SU-DHL-6 (cell line): ENCODE results near the gene COL21A1.

Experiments used
- H2AFZ ChIP-seq: fragments of 200-600 bp; sonication (generic); 2 replicates; pipeline ENCODE4 v1.6.1; 2014; ENCODE audit warnings: low read depth, mild to moderate bottlenecking, moderate library complexity, mixed read lengths, antibody characterized with exemption, low read length; ENCODE audit not compliant: severe bottlenecking
- H3F3A ChIP-seq: fragments of 200-600 bp; shearing (Covaris generic); 2 replicates; pipeline ENCODE4 v1.6.0; 2016; ENCODE audit warnings: antibody characterized with exemption, mild to moderate bottlenecking; ENCODE audit not compliant: insufficient read depth
- H3K27ac ChIP-seq: fragments of 200-600 bp; sonication (generic); 2 replicates; pipeline ENCODE4 v1.5.1; 2016; ENCODE audit warnings: low read depth, mild to moderate bottlenecking, low read length, moderate library complexity, mixed read lengths
- H3K27me3 ChIP-seq: fragments of 200-600 bp; sonication (generic), shearing (Covaris generic); 2 replicates; pipeline ENCODE4 v1.6.0; 2014; ENCODE audit warnings: mild to moderate bottlenecking, low read length
- H3K36me3 ChIP-seq: fragments of 200-600 bp; sonication (generic); 2 replicates; pipeline ENCODE4 v1.6.1; 2014; ENCODE audit warnings: mild to moderate bottlenecking, low read length, mixed read lengths
- H3K4me2 ChIP-seq: fragments of 300-600, 200-600 bp; shearing (Covaris generic), sonication (generic); 2 replicates; pipeline ENCODE4 v1.6.0; 2014; ENCODE audit warnings: low read length, low read depth, mild to moderate bottlenecking; ENCODE audit not compliant: poor library complexity, severe bottlenecking
- H3K4me3 ChIP-seq: fragments of 200-600 bp; sonication (generic); 2 replicates; pipeline ENCODE4 v1.5.1; 2014; ENCODE audit warnings: antibody characterized with exemption, low read length, mild to moderate bottlenecking, mixed read lengths; ENCODE audit not compliant: insufficient read depth, poor library complexity, severe bottlenecking
- H3K79me2 ChIP-seq: fragments of 200-600 bp; sonication (generic); 2 replicates; pipeline ENCODE4 v1.6.1; 2014; ENCODE audit warnings: mild to moderate bottlenecking, low read length, moderate library complexity; ENCODE audit not compliant: insufficient read depth
- H3K9ac ChIP-seq: fragments of 200-600 bp; sonication (generic); 2 replicates; pipeline ENCODE4 v1.7.0; 2014; ENCODE audit warnings: mild to moderate bottlenecking, low read length
- H3K9me2 ChIP-seq: fragments of 200-600 bp; sonication (generic); replicated peaks from 2 replicates; pipeline ENCODE4 v1.6.1; 2014; ENCODE audit warnings: low read length; ENCODE audit not compliant: insufficient read depth
- H3K9me3 ChIP-seq: fragments of 200-600 bp; sonication (generic); 2 replicates; pipeline ENCODE4 v1.6.1; 2014; ENCODE audit warnings: low read length, mixed read lengths; ENCODE audit not compliant: insufficient read depth
- H4K20me1 ChIP-seq: fragments of 200-600 bp; sonication (generic); 2 replicates; pipeline ENCODE4 v1.6.1; 2014; ENCODE audit warnings: low read depth, mild to moderate bottlenecking, antibody characterized with exemption, low read length, moderate library complexity, mixed read lengths
- CTCF ChIP-seq: fragments of 200-600 bp; sonication (generic); IDR thresholded peaks from one replicate; pipeline ENCODE4 v1.5.1; 2017; ENCODE audit warnings: antibody characterized with exemption, mild to moderate bottlenecking, low read length, moderate library complexity; ENCODE audit not compliant: insufficient read depth, poor library complexity, severe bottlenecking
- EZH2phosphoT487 ChIP-seq: fragments of 200-600 bp; sonication (generic), shearing (Covaris generic); conservative IDR thresholded peaks from 2 replicates; pipeline ENCODE4 v1.6.1; 2018; ENCODE audit warnings: mild to moderate bottlenecking, antibody characterized with exemption, low read length, moderate library complexity, mixed read lengths

Gene COL21A1

GRCh38 chr6:56222499-56222898 lies 24.9 kb downstream of the COL21A1 start:
- H3K4me3 ChIP-seq, result no peak overlapping the region
- H3K4me2 ChIP-seq, result no peak overlapping the region
- H3K36me3 ChIP-seq, result no peaks in the 10 kb centered on the region
- no peak for TF ChIP-seq EZH2phosphoT487
- no peak for TF ChIP-seq CTCF
- H3K9me2 ChIP-seq, result no peaks in the 10 kb centered on the region
- no peaks in the 10 kb centered on the region for H4K20me1 ChIP-seq
- H3K27ac ChIP-seq, result no peak overlapping the region
- H3K9ac ChIP-seq, result no peak overlapping the region
- H3K79me2 ChIP-seq, result no peaks in the 10 kb centered on the region
- H3K9me3 ChIP-seq, result no peaks in the 10 kb centered on the region
- H3F3A ChIP-seq, result no peaks in the 10 kb centered on the region
- no peak overlapping the region for H2AFZ ChIP-seq
- no peaks in the 10 kb centered on the region for H3K27me3 ChIP-seq

GRCh38 chr6:56220078-56220477 lies 27.3 kb downstream of the COL21A1 start:
- Histone ChIP-seq H3K9me2 (no peaks in the 10 kb centered on the region), H3K79me2 (no peaks in the 10 kb centered on the region), H2AFZ (no peak overlapping the region), H3K9ac (no peak overlapping the region), H4K20me1 (no peaks in the 10 kb centered on the region), H3F3A (no peaks in the 10 kb centered on the region), H3K4me2 (no peak overlapping the region), H3K9me3 (no peaks in the 10 kb centered on the region), H3K4me3 (no peak overlapping the region), H3K27me3 (no peaks in the 10 kb centered on the region), H3K27ac (no peak overlapping the region), H3K36me3 (no peaks in the 10 kb centered on the region)
- TF ChIP-seq CTCF, result no peak
- TF ChIP-seq EZH2phosphoT487, result no peak

GRCh38 chr6:56214703-56215101 lies 32.7 kb downstream of the COL21A1 start:
- H3K4me2 ChIP-seq, result no peak overlapping the region
- no peaks in the 10 kb centered on the region for H3K9me2 ChIP-seq
- no peaks in the 10 kb centered on the region for H3K36me3 ChIP-seq
- no peaks in the 10 kb centered on the region for H3F3A ChIP-seq
- no peak overlapping the region for H3K27ac ChIP-seq
- no peaks in the 10 kb centered on the region for H3K9me3 ChIP-seq
- no peaks in the 10 kb centered on the region for H3K27me3 ChIP-seq
- no peak overlapping the region for H3K9ac ChIP-seq
- H2AFZ ChIP-seq, result no peak overlapping the region
- H4K20me1 ChIP-seq, result no peaks in the 10 kb centered on the region
- no peaks in the 10 kb centered on the region for H3K79me2 ChIP-seq
- TF ChIP-seq CTCF (no peak), EZH2phosphoT487 (no peak)
- H3K4me3 ChIP-seq, result no peak overlapping the region

GRCh38 chr6:56214041-56214702 lies 33.2 kb downstream of the COL21A1 start:
- Histone ChIP-seq H3K27ac (no peak overlapping the region), H3K27me3 (no peaks in the 10 kb centered on the region), H2AFZ (no peak overlapping the region), H4K20me1 (no peaks in the 10 kb centered on the region), H3F3A (no peaks in the 10 kb centered on the region), H3K79me2 (no peaks in the 10 kb centered on the region), H3K4me2 (no peak overlapping the region), H3K9ac (no peak overlapping the region), H3K4me3 (no peak overlapping the region), H3K36me3 (no peaks in the 10 kb centered on the region), H3K9me2 (no peaks in the 10 kb centered on the region), H3K9me3 (no peaks in the 10 kb centered on the region)
- TF ChIP-seq EZH2phosphoT487, result no peak
- TF ChIP-seq CTCF, result no peak
